HepG2 (cell line): ENCODE measurements around the gene BZW1. TPM values are rescaled to one million over a fixed set of nuclear protein-coding genes. Genes with fewer than 3 reads are reported as not detected.

Experiments
- ATAC-seq: fragments of 200-7000 bp; cut with Tn5 transposase; 3 replicates; pipeline ENCODE4 v1.9.1; 2020; ENCODE audit warnings: mild to moderate bottlenecking, moderate library complexity
- BruUV-seq: library from RNA; stranded (reverse); fragments of 400-500 nt; replicated peaks from 2 replicates; lab custom pipeline; 2021; lab: Mats Ljungman, UMichigan
- CTCF ChIA-PET: fragments of 300-600 bp; formaldehyde crosslinking; extraction: SDS; loops from one replicate; lab custom pipeline; 2021; ENCODE audit warnings: low total read pairs, inconsistent platforms, low intra/inter-chr PET ratio; lab: Yijun Ruan, JAX
- POLR2A ChIA-PET: fragments of 350-600 bp; sonication (Branson Sonifier 250); formaldehyde crosslinking; loops from one replicate; lab custom pipeline; 2020; ENCODE audit warnings: antibody characterized with exemption, inconsistent platforms; lab: Yijun Ruan, JAX
- DNase-seq: peaks from one replicate; pipeline ENCODE4 v3.0.0-alpha.2; 2015; ENCODE audit warnings: low spot score
- FAIRE-seq: peaks from 3 replicates; lab custom pipeline; 2011; peaks lifted over from hg19 to GRCh38; lab: Jason Lieb, UNC
- H2AFZ ChIP-seq: one replicate; pipeline ENCODE4 v1.6.1; 2011; ENCODE audit warnings: low read length, inconsistent platforms
- H3K27ac ChIP-seq: fragments of 300-600 bp; 3 replicates; pipeline ENCODE4 v1.8.0; 2011; ENCODE audit warnings: mixed run types, mild to moderate bottlenecking, mixed read lengths, low read length, inconsistent platforms; ENCODE audit not compliant: insufficient read depth; ENCODE audit errors: extremely low read length
- H3K27me3 ChIP-seq, 2 experiments: fragments of 200-600 bp in 1 of 2; 2 replicates in 1 of 2; 3 replicates in 1 of 2; pipeline versions ENCODE4 v1.6.0 to v1.8.0; 2011; ENCODE audit warnings: low read length in 2 of 2, mild to moderate bottlenecking in 2 of 2, moderate library complexity in 2 of 2, inconsistent platforms in 1 of 2; ENCODE audit not compliant: insufficient read depth in 2 of 2, control insufficient read depth in 1 of 2
- H3K36me3 ChIP-seq, 2 experiments: fragments of 200-600 bp in 1 of 2; replicated peaks in 1 of 2; 2 replicates in 1 of 2; 3 replicates in 1 of 2; pipeline versions ENCODE4 v1.5.1 to v1.8.0; 2011; ENCODE audit warnings: low read length in 2 of 2, inconsistent platforms in 1 of 2; ENCODE audit not compliant: insufficient read depth in 2 of 2, control insufficient read depth in 1 of 2
- H3K4me1 ChIP-seq: 2 replicates; pipeline ENCODE4 v1.5.1; 2012; ENCODE audit warnings: low read length, inconsistent platforms; ENCODE audit not compliant: insufficient read depth
- H3K4me2 ChIP-seq: 2 replicates; pipeline ENCODE4 v1.6.0; 2011; ENCODE audit warnings: low read depth, low read length, inconsistent platforms
- H3K4me3 ChIP-seq, 3 experiments: fragments of 200-600 bp in 1 of 3; sonication (generic), shearing (Covaris generic) in 1 of 3; replicated peaks in 1 of 3; 2 replicates each; pipeline ENCODE4 v1.5.1; 2011 to 2016; ENCODE audit warnings: low read length in 3 of 3, inconsistent platforms in 2 of 3, low read depth in 2 of 3, mild to moderate bottlenecking in 2 of 3, control low read depth in 1 of 3, mixed read lengths in 1 of 3; ENCODE audit not compliant: insufficient read depth in 1 of 3
- H3K79me2 ChIP-seq: one replicate; pipeline ENCODE4 v1.6.1; 2011; ENCODE audit warnings: low read length, inconsistent platforms; ENCODE audit not compliant: insufficient read depth
- H3K9ac ChIP-seq: 2 replicates; pipeline ENCODE4 v1.6.0; 2011; ENCODE audit warnings: mild to moderate bottlenecking, low read depth, low read length, inconsistent platforms; ENCODE audit not compliant: insufficient read depth
- H3K9me3 ChIP-seq: 2 replicates; pipeline ENCODE4 v1.5.1; 2012; ENCODE audit warnings: mild to moderate bottlenecking, low read length
- H4K20me1 ChIP-seq: 2 replicates; pipeline ENCODE4 v1.6.0; 2011; ENCODE audit warnings: inconsistent platforms, mild to moderate bottlenecking, low read length, moderate library complexity; ENCODE audit not compliant: insufficient read depth
- CREB1 ChIP-seq, 2 experiments: fragments of 450-650 bp in 1 of 2; IDR thresholded peaks; 2 replicates each; pipeline ENCODE4 v1.6.1; 2016 to 2017; ENCODE audit warnings: control low read depth in 1 of 2, mild to moderate bottlenecking in 1 of 2, missing compliant biosample characterization in 1 of 2, missing genetic modification characterization in 1 of 2
- MLLT10 ChIP-seq: sonication (generic); formaldehyde crosslinking; IDR thresholded peaks from 2 replicates; pipeline ENCODE4 v1.4.0; 2020; ENCODE audit warnings: missing genetic modification reagents
- MTF1 ChIP-seq: sonication (generic); formaldehyde crosslinking; IDR thresholded peaks from 2 replicates; pipeline ENCODE4 v1.5.0; 2020; ENCODE audit warnings: missing genetic modification reagents
- ONECUT2 ChIP-seq: sonication (generic); formaldehyde crosslinking; IDR thresholded peaks from 2 replicates; pipeline ENCODE4 v1.4.0; 2020; ENCODE audit warnings: missing genetic modification reagents
- ZNF841 ChIP-seq: sonication (generic); formaldehyde crosslinking; IDR thresholded peaks from 2 replicates; pipeline ENCODE4 v1.8.1; 2023; ENCODE audit warnings: missing genetic modification reagents, borderline replicate concordance
- WGBS: methylation state at CpG from one replicate; pipeline ENCODE4 v1.1.6; 2017; ENCODE audit warnings: low lambda C conversion rate; 5-methylcytosine and 5-hydroxymethylcytosine counted together
- in situ Hi-C: cut with HindIII; loops from 2 replicates; pipeline ENCODE4 v1.10.0; 2017; ENCODE audit warnings: low pct_unique_long_range_greater_than_20kb; ENCODE audit not compliant: extremely low pct_ligation_motif_present
- intact Hi-C: fragments of 100-400 bp; cut with micrococcal nuclease; formaldehyde crosslinking; loops from one replicate; pipeline ENCODE4 v1.10.0; 2022; ENCODE audit not compliant: unreplicated experiment
- polyA plus RNA-seq, 8 experiments: library from polyadenylated mRNA; depleted of rRNA in 3 of 8; stranded (reverse) in 7 of 8; unstranded in 1 of 8; fragments of >200 nt; fragmentation: Illumina TruSeq in 4 of 8; extraction: Trizol in 4 of 8; gene quantifications; 2 replicates each; pipeline versions ENCODE4 v1.2.1 to v1.2.3, GENCODE V29; 2011 to 2016; ENCODE audit warnings: low read depth in 4 of 8, missing spikeins in 1 of 8, mixed read lengths in 1 of 8; ENCODE audit not compliant: insufficient read depth in 1 of 8
- total RNA-seq, 5 experiments: library from RNA; depleted of rRNA; stranded (reverse); fragments of >200 nt; fragmentation: Illumina TruSeq; extraction: Trizol; gene quantifications; 2 replicates each; pipeline ENCODE4 v1.2.3, GENCODE V29; 2016; ENCODE audit warnings: low read depth in 1 of 5

Gene BZW1
- total and polyA plus RNA-seq, 2 of the 13 experiments (the other 11 are each of a cell fraction or from before 2014, with no cell fraction given) = 106 to 384 TPM

DNA sequence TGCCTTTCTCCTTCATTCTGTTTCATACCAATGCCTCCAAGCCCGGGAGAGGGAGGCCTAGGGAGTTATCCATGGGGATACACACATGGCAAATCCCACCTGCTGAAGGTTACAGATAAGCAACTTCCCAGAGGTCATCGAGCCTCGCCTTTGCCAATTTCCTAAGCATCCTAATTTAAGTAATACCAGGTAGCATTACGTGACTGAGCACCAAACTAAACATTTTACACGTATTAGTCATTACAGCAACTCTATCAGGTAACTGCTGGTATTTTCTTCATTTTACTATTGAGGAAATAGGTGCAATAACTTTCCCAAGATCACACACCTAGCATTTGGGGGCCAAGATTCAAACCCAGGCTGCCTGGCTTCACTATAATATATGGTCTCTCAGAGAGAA, 30.1 kb upstream of the BZW1 start:
- Histone ChIP-seq H3K36me3 (no peaks in the 10 kb centered on the region), H4K20me1 (no peaks in the 10 kb centered on the region), H3K4me1 (peaks cover 23% of the 10 kb centered on the region), H2AFZ (no peak overlapping the region), H3K4me3 (no peak overlapping the region), H3K27ac (no peak overlapping the region), H3K4me2 (no peak overlapping the region), H3K79me2 (no peaks in the 10 kb centered on the region), H3K27me3 (peaks cover 0 to 2% of the 10 kb centered on the region in 2 experiments; a peak in 2 of 5 replicates), H3K9me3 (no peaks in the 10 kb centered on the region), H3K9ac (no peak overlapping the region)
- ATAC-seq (no peak), FAIRE-seq (no peak), DNase-seq (no peak)
- BruUV-seq = no TSS peak
- in situ Hi-C loops = no loop called here
- intact Hi-C loops = no loop called here
- WGBS = 37% methylated on average over 5 of the region's 5 CpGs
- TF ChIP-seq MTF1 (CRISPR knock-in tag) (no peak), MLLT10 (CRISPR knock-in tag) (no peak)
- ChIA-PET POLR2A (interaction anchor here (1.2 kb wide), 1 partner anchor 24 kb away, joined by 3 read pairs; no protein-coding TSS in a partner anchor), CTCF (no interaction called here)

DNA sequence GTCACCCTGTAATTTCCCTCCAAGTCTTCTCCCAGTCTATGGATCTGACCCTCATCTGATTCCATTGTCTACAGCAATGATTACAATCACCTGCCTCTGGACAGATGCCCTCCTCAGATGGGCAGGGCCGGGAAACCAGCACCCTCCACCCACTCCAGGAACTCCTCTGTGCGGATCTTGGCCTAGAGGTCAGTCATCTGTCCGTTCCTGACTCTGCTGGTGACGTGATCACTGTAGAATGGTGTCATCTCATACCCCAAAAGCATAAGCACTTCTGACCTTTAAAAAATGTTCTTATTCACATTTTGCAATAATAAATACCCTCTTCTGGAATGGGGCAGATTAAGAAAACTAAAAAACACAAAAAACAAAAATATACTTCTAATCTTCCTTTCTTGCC, 29.5 kb upstream of the BZW1 start:
- Histone ChIP-seq H3K36me3 (no peaks in the 10 kb centered on the region), H3K27me3 (peaks cover under 1 to 2% of the 10 kb centered on the region in 2 experiments; a peak in 2 of 5 replicates), H3K79me2 (no peaks in the 10 kb centered on the region), H3K27ac (no peak overlapping the region), H3K4me1 (peaks cover 20% of the 10 kb centered on the region), H4K20me1 (no peaks in the 10 kb centered on the region), H3K9me3 (no peaks in the 10 kb centered on the region), H3K4me3 (no peak overlapping the region), H3K4me2 (no peak overlapping the region), H2AFZ (no peak overlapping the region), H3K9ac (no peak overlapping the region)
- TF ChIP-seq ZNF841 (CRISPR knock-in tag) (no peak), ONECUT2 (CRISPR knock-in tag) (no peak), CREB1 (IDR thresholded peaks at IDR 0.05) (peak; percentile 76), CREB1 (CRISPR knock-in tag; IDR thresholded peaks at IDR 0.05) (no peak)
- in situ Hi-C loops = no loop called here
- CTCF ChIA-PET = no interaction called here
- WGBS = 6% methylated on average over 4 of the region's 4 CpGs
- POLR2A ChIA-PET = no interaction called here
- no peak for ATAC-seq
- intact Hi-C loops = no loop called here
- DNase-seq = no peak
- no peak for FAIRE-seq
- no TSS peak for BruUV-seq
